ENCODE results near the gene TMED9. TPM values are rescaled to one million over a fixed set of nuclear protein-coding genes. Genes with fewer than 3 reads are reported as not detected.

TMED9 gene
- total RNA-seq, 1 donor from 2014 or later: 271 TPM

DNA sequence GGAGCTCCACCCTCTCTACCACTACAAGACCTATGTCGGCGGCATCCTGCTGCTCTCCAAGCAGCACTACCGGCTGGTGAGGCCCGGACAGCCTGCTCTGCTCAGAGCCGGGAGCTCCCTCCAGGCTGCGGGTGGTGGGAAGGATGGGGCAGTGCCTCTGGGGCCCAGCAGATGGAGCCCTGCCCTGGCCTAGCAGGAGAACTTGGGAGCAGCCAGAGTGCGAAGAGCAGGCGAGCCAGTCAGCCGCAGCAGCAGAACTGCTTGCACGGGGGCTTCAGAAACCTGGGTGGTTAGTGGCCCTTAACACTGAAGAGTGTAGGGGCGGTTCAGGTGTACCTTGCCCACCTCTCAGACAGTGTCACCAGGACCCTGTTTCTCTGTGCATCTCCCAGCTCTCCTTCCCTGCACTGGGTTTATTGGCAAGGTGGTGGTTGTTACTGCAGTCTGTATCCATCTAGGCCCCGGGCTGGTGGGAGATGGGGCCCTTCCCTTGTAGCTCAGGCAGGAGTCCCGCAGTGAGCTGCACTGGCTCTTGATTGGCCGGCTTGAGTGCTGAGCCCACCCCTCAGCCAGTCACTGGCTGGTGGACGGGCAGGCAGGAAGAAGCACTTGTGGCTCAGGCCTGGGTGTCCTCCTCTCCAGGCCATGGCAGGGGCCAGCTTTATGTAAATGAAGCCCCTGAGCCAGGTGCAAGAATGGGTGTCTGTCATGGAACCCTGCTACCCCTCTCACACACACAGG lies 15.6 kb downstream of the TMED9 start:
- DNase-seq (ENCODE audit: low spot score): peak; percentile 90
- H3K4me3 Mint-ChIP-seq (ENCODE audit: unreplicated experiment): no peak overlapping the region
- TF ChIP-seq, protein P1, sequence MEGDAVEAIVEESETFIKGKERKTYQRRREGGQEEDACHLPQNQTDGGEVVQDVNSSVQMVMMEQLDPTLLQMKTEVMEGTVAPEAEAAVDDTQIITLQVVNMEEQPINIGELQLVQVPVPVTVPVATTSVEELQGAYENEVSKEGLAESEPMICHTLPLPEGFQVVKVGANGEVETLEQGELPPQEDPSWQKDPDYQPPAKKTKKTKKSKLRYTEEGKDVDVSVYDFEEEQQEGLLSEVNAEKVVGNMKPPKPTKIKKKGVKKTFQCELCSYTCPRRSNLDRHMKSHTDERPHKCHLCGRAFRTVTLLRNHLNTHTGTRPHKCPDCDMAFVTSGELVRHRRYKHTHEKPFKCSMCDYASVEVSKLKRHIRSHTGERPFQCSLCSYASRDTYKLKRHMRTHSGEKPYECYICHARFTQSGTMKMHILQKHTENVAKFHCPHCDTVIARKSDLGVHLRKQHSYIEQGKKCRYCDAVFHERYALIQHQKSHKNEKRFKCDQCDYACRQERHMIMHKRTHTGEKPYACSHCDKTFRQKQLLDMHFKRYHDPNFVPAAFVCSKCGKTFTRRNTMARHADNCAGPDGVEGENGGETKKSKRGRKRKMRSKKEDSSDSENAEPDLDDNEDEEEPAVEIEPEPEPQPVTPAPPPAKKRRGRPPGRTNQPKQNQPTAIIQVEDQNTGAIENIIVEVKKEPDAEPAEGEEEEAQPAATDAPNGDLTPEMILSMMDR (IDR thresholded peaks at IDR 0.05; ENCODE audit: unreplicated experiment): peak; percentile 62
- H3K36me3 Mint-ChIP-seq (ENCODE audit: low read depth, unreplicated experiment): peaks cover 21% of the 10 kb centered on the region
- H3K9me3 Mint-ChIP-seq (ENCODE audit: unreplicated experiment): no peaks in the 10 kb centered on the region
- H3K4me1 Mint-ChIP-seq (ENCODE audit: unreplicated experiment): peaks cover 4% of the 10 kb centered on the region
- H3K27me3 Mint-ChIP-seq (ENCODE audit: unreplicated experiment): peaks cover 6% of the 10 kb centered on the region
- no peak overlapping the region for H3K27ac Mint-ChIP-seq (ENCODE audit: unreplicated experiment)

DNA sequence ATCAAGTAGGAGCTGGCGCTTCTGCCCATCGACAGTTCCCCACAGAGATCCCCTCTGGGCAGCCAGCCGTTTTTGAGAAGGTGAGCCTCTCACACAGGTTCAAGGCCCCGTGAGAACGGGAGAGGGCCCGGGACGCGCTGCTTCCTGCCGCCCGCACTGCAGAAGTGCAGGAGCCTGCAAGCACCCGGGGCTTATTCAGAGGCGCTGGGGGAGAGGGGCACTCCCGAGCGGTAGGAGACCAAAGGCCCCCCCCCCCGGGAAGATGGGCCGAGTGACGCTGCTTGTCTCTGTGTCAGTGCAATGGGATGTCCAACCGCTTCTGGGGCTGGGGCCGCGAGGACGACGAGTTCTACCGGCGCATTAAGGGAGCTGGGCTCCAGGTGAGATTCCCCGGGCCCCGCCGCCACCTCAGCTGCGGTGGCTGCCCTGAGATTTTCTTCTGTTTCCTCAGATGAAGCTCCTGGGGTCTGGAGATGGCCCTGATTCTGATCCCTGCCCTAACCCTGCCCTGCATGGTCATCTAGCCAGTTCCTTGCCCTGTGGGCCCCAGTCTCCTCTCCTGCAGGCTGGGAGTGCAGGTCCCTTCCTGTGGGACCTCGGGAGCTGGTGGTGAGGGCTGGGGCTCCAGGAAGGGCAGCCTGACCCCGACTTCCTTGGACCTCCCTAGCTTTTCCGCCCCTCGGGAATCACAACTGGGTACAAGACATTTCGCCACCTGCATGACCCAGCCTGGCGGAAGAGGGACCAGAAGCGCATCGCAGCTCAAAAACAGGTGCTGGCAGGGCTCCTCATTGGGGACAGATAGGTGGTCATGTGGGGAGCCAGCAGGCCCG lies 16.5 kb downstream of the TMED9 start:
- TF ChIP-seq, protein P1 (IDR thresholded peaks at IDR 0.05; ENCODE audit: unreplicated experiment): no peak
- H3K9me3 Mint-ChIP-seq (ENCODE audit: unreplicated experiment): no peaks in the 10 kb centered on the region
- DNase-seq (ENCODE audit: low spot score): no peak
- H3K27ac Mint-ChIP-seq (ENCODE audit: unreplicated experiment): no peak overlapping the region
- H3K36me3 Mint-ChIP-seq (ENCODE audit: low read depth, unreplicated experiment): peaks cover 18% of the 10 kb centered on the region
- H3K4me3 Mint-ChIP-seq (ENCODE audit: unreplicated experiment): no peak overlapping the region
- peaks cover 6% of the 10 kb centered on the region for H3K27me3 Mint-ChIP-seq (ENCODE audit: unreplicated experiment)
- H3K4me1 Mint-ChIP-seq (ENCODE audit: unreplicated experiment): peaks cover 4% of the 10 kb centered on the region

DNA sequence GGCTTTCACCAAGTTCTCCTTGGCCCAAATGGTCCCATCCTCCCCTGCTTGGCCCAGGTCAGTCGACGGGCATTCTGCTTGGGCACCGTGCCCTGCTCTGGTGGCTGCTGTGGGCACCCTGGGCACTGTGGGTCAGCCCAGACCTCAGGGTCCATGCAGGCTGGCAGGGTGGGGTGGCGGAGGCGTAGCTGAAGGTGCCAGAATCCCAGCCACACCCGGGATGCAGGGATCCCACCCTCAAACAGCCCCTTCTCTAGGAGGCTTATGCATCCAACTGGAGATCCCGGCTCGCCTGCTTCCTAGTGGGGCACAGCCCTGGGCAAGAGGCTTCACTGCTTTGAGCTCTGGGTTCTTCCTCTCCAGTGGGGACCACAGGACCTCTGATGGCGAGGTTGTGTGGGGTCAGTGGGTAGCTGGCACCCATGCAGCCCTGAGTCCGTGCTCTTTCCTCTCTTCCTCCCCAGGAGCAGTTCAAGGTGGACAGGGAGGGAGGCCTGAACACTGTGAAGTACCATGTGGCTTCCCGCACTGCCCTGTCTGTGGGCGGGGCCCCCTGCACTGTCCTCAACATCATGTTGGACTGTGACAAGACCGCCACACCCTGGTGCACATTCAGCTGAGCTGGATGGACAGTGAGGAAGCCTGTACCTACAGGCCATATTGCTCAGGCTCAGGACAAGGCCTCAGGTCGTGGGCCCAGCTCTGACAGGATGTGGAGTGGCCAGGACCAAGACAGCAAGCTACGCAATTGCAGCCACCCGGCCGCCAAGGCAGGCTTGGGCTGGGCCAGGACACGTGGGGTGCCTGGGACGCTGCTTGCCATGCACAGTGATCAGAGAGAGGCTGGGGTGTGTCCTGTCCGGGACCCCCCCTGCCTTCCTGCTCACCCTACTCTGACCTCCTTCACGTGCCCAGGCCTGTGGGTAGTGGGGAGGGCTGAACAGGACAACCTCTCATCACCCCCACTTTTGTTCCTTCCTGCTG lies 17.4 kb downstream of the TMED9 start:
- Mint-ChIP-seq H3K4me3 (ENCODE audit: unreplicated experiment) (no peak overlapping the region), H3K4me1 (ENCODE audit: unreplicated experiment) (peaks cover 4% of the 10 kb centered on the region), H3K36me3 (ENCODE audit: low read depth, unreplicated experiment) (peaks cover 15% of the 10 kb centered on the region), H3K27ac (ENCODE audit: unreplicated experiment) (no peak overlapping the region), H3K9me3 (ENCODE audit: unreplicated experiment) (no peaks in the 10 kb centered on the region), H3K27me3 (ENCODE audit: unreplicated experiment) (peaks cover 4% of the 10 kb centered on the region)
- TF ChIP-seq, protein P1 (IDR thresholded peaks at IDR 0.05; ENCODE audit: unreplicated experiment): no peak
- DNase-seq (ENCODE audit: low spot score): no peak

DNA sequence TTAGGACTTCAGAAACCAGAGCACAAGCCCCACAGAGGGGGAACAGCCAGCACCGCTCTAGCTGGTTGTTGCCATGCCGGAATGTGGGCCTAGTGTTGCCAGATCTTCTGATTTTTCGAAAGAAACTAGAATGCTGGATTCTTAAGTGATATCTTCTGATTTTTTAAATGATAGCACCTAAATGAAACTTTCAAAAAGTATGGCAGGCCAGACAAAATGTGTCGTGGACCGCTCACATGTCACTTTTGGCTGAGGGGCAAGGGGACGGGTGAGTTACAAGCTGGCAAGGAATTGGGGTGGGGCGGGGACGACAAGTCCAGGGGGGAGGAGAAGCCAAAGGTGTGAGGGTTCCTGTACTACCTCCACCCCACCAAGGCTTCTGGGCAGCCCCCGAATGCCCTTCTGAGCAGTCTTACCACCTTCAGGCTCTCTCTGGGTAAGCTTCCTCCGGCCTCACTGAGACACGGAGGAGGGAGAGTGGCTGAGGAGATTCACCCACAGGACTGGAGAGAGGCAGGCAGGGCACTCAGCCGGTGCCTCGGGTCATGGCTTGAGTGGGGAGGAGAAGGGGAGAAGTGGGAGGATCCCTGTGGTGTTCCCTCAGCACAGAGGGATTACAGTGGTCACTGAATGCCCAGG lies 18.2 kb downstream of the TMED9 start:
- Mint-ChIP-seq H3K27me3 (ENCODE audit: unreplicated experiment) (peaks cover 4% of the 10 kb centered on the region), H3K4me1 (ENCODE audit: unreplicated experiment) (peaks cover 4% of the 10 kb centered on the region), H3K36me3 (ENCODE audit: low read depth, unreplicated experiment) (peaks cover 11% of the 10 kb centered on the region), H3K27ac (ENCODE audit: unreplicated experiment) (no peak overlapping the region), H3K4me3 (ENCODE audit: unreplicated experiment) (no peak overlapping the region), H3K9me3 (ENCODE audit: unreplicated experiment) (no peaks in the 10 kb centered on the region)
- TF ChIP-seq, protein P1 (IDR thresholded peaks at IDR 0.05; ENCODE audit: unreplicated experiment): no peak
- DNase-seq (ENCODE audit: low spot score): no peak
